IMR-90 (cell line): ENCODE measurements around the gene SHC2. TPM values are rescaled to one million over a fixed set of nuclear protein-coding genes. Genes with fewer than 3 reads are reported as not detected.

Experiments
- ATAC-seq: fragments of 200-7000 bp; cut with Tn5 transposase; 2 replicates; pipeline ENCODE4 v1.9.1; 2020; ENCODE audit warnings: low read depth, mild to moderate bottlenecking, moderate library complexity
- BruUV-seq: library from RNA; stranded (reverse); fragments of 400-500 nt; replicated peaks from 2 replicates; lab custom pipeline; 2021; lab: Mats Ljungman, UMichigan
- CTCF ChIA-PET: fragments of 300-600 bp; formaldehyde crosslinking; extraction: SDS; loops from one replicate; lab custom pipeline; 2021; ENCODE audit warnings: antibody characterized with exemption; lab: Yijun Ruan, JAX
- POLR2A ChIA-PET: fragments of 300-600 bp; sonication (Branson Sonifier 250); formaldehyde crosslinking; loops from one replicate; lab custom pipeline; 2022; ENCODE audit warnings: antibody characterized with exemption; ENCODE audit not compliant: unreplicated experiment; lab: Charles Lee
- DNase-seq: peaks from one replicate; pipeline ENCODE4 v3.0.0; 2013
- H2AFZ ChIP-seq: replicated peaks from 2 replicates; pipeline ENCODE3; 2013; ENCODE audit warnings: low read length, mild to moderate bottlenecking; ENCODE audit not compliant: poor library complexity
- H2AK5ac ChIP-seq: 2 replicates; pipeline ENCODE4 v1.6.1; 2013; ENCODE audit warnings: low read depth, low read length, inconsistent platforms
- H2AK9ac ChIP-seq: replicated peaks from 2 replicates; pipeline ENCODE3; 2013; ENCODE audit warnings: mild to moderate bottlenecking, low read depth, low read length, moderate library complexity; ENCODE audit not compliant: poor library complexity
- H2BK120ac ChIP-seq: 2 replicates; pipeline ENCODE4 v1.6.1; 2013; ENCODE audit warnings: low read depth, low read length, inconsistent platforms
- H2BK15ac ChIP-seq: 3 replicates; pipeline ENCODE4 v1.6.1; 2013; ENCODE audit warnings: low read depth, low read length, inconsistent platforms
- H2BK20ac ChIP-seq: 2 replicates; pipeline ENCODE4 v1.6.1; 2013; ENCODE audit warnings: low read depth, mild to moderate bottlenecking, inconsistent platforms, low read length, moderate library complexity
- H2BK5ac ChIP-seq: 2 replicates; pipeline ENCODE4 v1.6.1; 2013; ENCODE audit warnings: mild to moderate bottlenecking, low read depth, low read length, inconsistent platforms; ENCODE audit not compliant: poor library complexity, severe bottlenecking
- H3K14ac ChIP-seq: replicated peaks from 2 replicates; pipeline ENCODE4 v1.6.1; 2013; ENCODE audit warnings: low read depth, low read length, inconsistent platforms
- H3K18ac ChIP-seq: 2 replicates; pipeline ENCODE4 v1.6.1; 2013; ENCODE audit warnings: low read depth, low read length, control low read depth
- H3K23ac ChIP-seq: 2 replicates; pipeline ENCODE4 v1.6.1; 2013; ENCODE audit warnings: low read depth, low read length, inconsistent platforms
- H3K27ac ChIP-seq: 2 replicates; pipeline ENCODE4 v1.5.1; 2013; ENCODE audit warnings: mild to moderate bottlenecking, control low read depth, low read length; ENCODE audit not compliant: insufficient read depth
- H3K27me3 ChIP-seq: 2 replicates; pipeline ENCODE4 v1.6.1; 2013; ENCODE audit warnings: low read length; ENCODE audit not compliant: control insufficient read depth, insufficient read depth
- H3K36me3 ChIP-seq: 2 replicates; pipeline ENCODE4 v1.6.1; 2013; ENCODE audit warnings: low read length, mixed read lengths; ENCODE audit not compliant: control insufficient read depth, insufficient read depth
- H3K4ac ChIP-seq: 2 replicates; pipeline ENCODE4 v1.6.1; 2013; ENCODE audit warnings: low read depth, low read length, inconsistent platforms
- H3K4me1 ChIP-seq: 2 replicates; pipeline ENCODE4 v1.6.1; 2013; ENCODE audit warnings: low read length, mixed read lengths; ENCODE audit not compliant: control insufficient read depth, insufficient read depth
- H3K4me2 ChIP-seq: 2 replicates; pipeline ENCODE4 v1.6.1; 2013; ENCODE audit warnings: low read depth, mild to moderate bottlenecking, control low read depth, low read length, moderate library complexity
- H3K4me3 ChIP-seq: 2 replicates; pipeline ENCODE4 v1.5.1; 2013; ENCODE audit warnings: low read depth, mild to moderate bottlenecking, control low read depth, low read length, moderate library complexity; ENCODE audit not compliant: insufficient read depth
- H3K56ac ChIP-seq: 2 replicates; pipeline ENCODE4 v1.6.1; 2013; ENCODE audit warnings: low read length, inconsistent platforms; ENCODE audit not compliant: insufficient read depth; ENCODE audit errors: extremely low read depth
- H3K79me1 ChIP-seq, 2 experiments: 2 replicates each; pipeline ENCODE4 v1.6.1; 2013; ENCODE audit warnings: low read length in 2 of 2, inconsistent platforms in 1 of 2, low read depth in 1 of 2
- H3K9ac ChIP-seq: 2 replicates; pipeline ENCODE4 v1.6.1; 2013; ENCODE audit warnings: low read depth, low read length, control low read depth
- H3K9me1 ChIP-seq: 2 replicates; pipeline ENCODE4 v1.6.1; 2013; ENCODE audit warnings: low read length, inconsistent platforms; ENCODE audit not compliant: insufficient read depth
- H3K9me3 ChIP-seq: 2 replicates; pipeline ENCODE4 v1.6.1; 2013; ENCODE audit warnings: low read length; ENCODE audit not compliant: control insufficient read depth, insufficient read depth
- H4K20me1 ChIP-seq: 2 replicates; pipeline ENCODE4 v1.6.1; 2013; ENCODE audit warnings: low read length, inconsistent platforms; ENCODE audit not compliant: insufficient read depth
- H4K5ac ChIP-seq: 2 replicates; pipeline ENCODE4 v1.6.1; 2013; ENCODE audit warnings: mild to moderate bottlenecking, low read depth, low read length, control low read depth
- H4K8ac ChIP-seq, 2 experiments: 2 replicates each; pipeline ENCODE4 v1.6.1; 2013; ENCODE audit warnings: low read depth in 2 of 2, low read length in 2 of 2, control low read depth in 1 of 2, inconsistent platforms in 1 of 2
- H4K91ac ChIP-seq: 2 replicates; pipeline ENCODE4 v1.6.1; 2013; ENCODE audit warnings: low read depth, low read length, inconsistent platforms; ENCODE audit not compliant: insufficient read depth
- BHLHE40 ChIP-seq: fragments of 150-350 bp; IDR thresholded peaks from 2 replicates; pipeline ENCODE4 v1.6.1; 2016; ENCODE audit warnings: mild to moderate bottlenecking, low read depth, low read length
- CEBPB ChIP-seq: IDR thresholded peaks from 2 replicates; pipeline ENCODE4 v1.6.1; 2012; ENCODE audit warnings: low read depth, low read length, improper control_type of control experiment
- CHD1 ChIP-seq: IDR thresholded peaks from 2 replicates; pipeline ENCODE4 v1.6.1; 2012; ENCODE audit warnings: low read depth, low read length, improper control_type of control experiment
- FOS ChIP-seq: fragments of 150-350 bp; IDR thresholded peaks from 2 replicates; pipeline ENCODE4 v1.6.1; 2016; ENCODE audit warnings: low read depth, low read length
- MAFK ChIP-seq: IDR thresholded peaks from 2 replicates; pipeline ENCODE4 v1.6.1; 2012; ENCODE audit warnings: low read depth, low read length, improper control_type of control experiment
- MAZ ChIP-seq: IDR thresholded peaks from 2 replicates; pipeline ENCODE4 v1.6.1; 2012; ENCODE audit warnings: low read depth, mild to moderate bottlenecking, low read length, improper control_type of control experiment, moderate library complexity, borderline replicate concordance
- MXI1 ChIP-seq: IDR thresholded peaks from 2 replicates; pipeline ENCODE4 v1.6.1; 2012; ENCODE audit warnings: low read depth, mild to moderate bottlenecking, low read length, moderate library complexity, borderline replicate concordance
- NFE2L2 ChIP-seq: fragments of 150-350 bp; IDR thresholded peaks from 2 replicates; pipeline ENCODE4 v1.6.1; 2016; ENCODE audit warnings: low read depth, mild to moderate bottlenecking, low read length
- POLR2A ChIP-seq: IDR thresholded peaks from 2 replicates; pipeline ENCODE4 v1.6.1; 2012; ENCODE audit warnings: mild to moderate bottlenecking, low read depth, low read length
- RAD21 ChIP-seq: IDR thresholded peaks from 2 replicates; pipeline ENCODE4 v1.6.1; 2012; ENCODE audit warnings: low read length, improper control_type of control experiment
- RCOR1 ChIP-seq: IDR thresholded peaks from 2 replicates; pipeline ENCODE4 v1.6.1; 2012; ENCODE audit warnings: mild to moderate bottlenecking, low read length, improper control_type of control experiment; ENCODE audit not compliant: insufficient replicate concordance
- RFX5 ChIP-seq: IDR thresholded peaks from 2 replicates; pipeline ENCODE4 v1.8.0; 2012; ENCODE audit warnings: low read depth, mild to moderate bottlenecking, low read length, moderate library complexity
- SMC3 ChIP-seq: fragments of 150-350 bp; IDR thresholded peaks from 2 replicates; pipeline ENCODE4 v1.6.1; 2016; ENCODE audit warnings: low read depth, mild to moderate bottlenecking, antibody characterized with exemption, low read length, moderate library complexity
- WGBS, 2 experiments: methylation state at CpG; one replicate each; pipeline versions ENCODE4 v1.1.5 to v1.1.7; 2013; ENCODE audit warnings: missing lambda C conversion rate in 2 of 2; ENCODE audit not compliant: insufficient read length in 1 of 2; ENCODE audit errors: extremely low coverage in 2 of 2; 5-methylcytosine and 5-hydroxymethylcytosine counted together
- dilution Hi-C: fragments of 300-500 bp; cut with HindIII; formaldehyde crosslinking; loops from one replicate; pipeline ENCODE4 v1.14.3; 2018; ENCODE audit warnings: low sequenced_read_pairs; ENCODE audit not compliant: unreplicated experiment
- in situ Hi-C: fragments of 300-500 bp; cut with MboI; formaldehyde crosslinking; loops from 3 replicates; pipeline ENCODE4 v1.14.3; 2019; ENCODE audit warnings: low sequenced_read_pairs, inconsistent platforms, mixed read lengths
- intact Hi-C: fragments of 100-400 bp; cut with micrococcal nuclease; formaldehyde crosslinking; loops from 2 replicates; pipeline ENCODE4 v1.10.0; 2022
- polyA plus RNA-seq, 3 experiments: library from polyadenylated mRNA; depleted of rRNA; stranded (reverse); fragments of >200 nt; gene quantifications; 2 replicates each; pipeline ENCODE4 v1.2.3, GENCODE V29; 2012; ENCODE audit warnings: low replicate concordance in 1 of 3
- total RNA-seq: library from RNA; depleted of rRNA; stranded (reverse); fragments of >200 nt; gene quantifications from 2 replicates; pipeline ENCODE4 v1.2.3, GENCODE V29; 2012
- TF ChIP-seq, protein P1 (sequence below): fragments of 150-350 bp; IDR thresholded peaks from 2 replicates; pipeline ENCODE4 v1.6.1; 2017; ENCODE audit warnings: mild to moderate bottlenecking, antibody characterized with exemption, low read length, low read depth
- TF ChIP-seq, protein P2 (sequence below): fragments of 150-350 bp; IDR thresholded peaks from 2 replicates; pipeline ENCODE4 v1.6.1; 2016; ENCODE audit warnings: low read depth, mild to moderate bottlenecking, low read length, moderate library complexity, borderline replicate concordance

SHC2 gene
- total and polyA plus RNA-seq, 2 of the 4 experiments (the other 2 are of a cell fraction): 0.68 TPM; not detected in 1

DNA sequence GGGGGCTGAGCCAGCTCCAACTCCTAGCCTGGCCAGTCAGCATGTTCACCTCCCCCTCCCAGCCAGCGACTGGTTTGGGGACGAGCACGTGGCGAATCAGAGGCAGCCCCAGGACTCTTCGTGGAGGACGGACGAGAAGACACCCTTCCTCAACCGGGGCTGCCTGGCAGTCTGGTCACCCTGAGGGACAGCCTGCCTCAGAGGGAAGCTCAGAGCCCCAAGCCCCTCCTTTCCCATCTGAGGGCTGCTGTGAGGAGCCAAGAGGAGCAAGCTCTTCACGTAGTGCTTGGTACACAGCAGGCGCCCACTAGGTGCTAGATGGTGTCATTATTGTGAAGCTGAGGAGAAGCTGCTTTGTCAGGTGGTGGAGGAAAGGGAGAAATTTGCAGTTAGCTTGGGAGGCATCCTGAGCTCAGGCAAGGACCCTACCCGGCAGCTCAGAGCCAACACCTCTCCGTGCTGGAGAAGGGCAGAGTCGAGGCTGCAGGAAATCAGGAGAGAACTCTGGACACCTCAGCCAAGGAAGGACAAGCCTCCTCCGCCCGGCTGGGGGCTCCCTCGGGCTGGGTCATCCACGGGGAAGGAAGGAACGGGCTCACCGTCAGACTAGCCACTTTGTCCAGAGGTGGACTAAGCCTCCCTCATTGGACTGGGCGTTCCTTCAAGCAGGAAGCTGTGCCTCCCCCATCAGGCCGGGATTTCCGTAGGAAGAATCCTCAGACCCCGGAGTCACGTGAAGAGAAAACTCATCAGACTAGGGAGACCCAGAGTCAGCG is 37.0 kb downstream of the SHC2 start:
- Histone ChIP-seq H3K23ac (no peak overlapping the region), H2BK120ac (no peak overlapping the region), H3K14ac (no peak overlapping the region), H2AK5ac (no peak overlapping the region), H3K27me3 (peaks cover 9% of the 10 kb centered on the region; the same call in 1 of the 2 replicates), H2AFZ (no peak overlapping the region), H3K9ac (no peak overlapping the region), H4K20me1 (no peaks in the 10 kb centered on the region), H3K56ac (no peak overlapping the region), H3K18ac (no peak overlapping the region), H3K27ac (no peak overlapping the region), H4K8ac (no peak overlapping the region), H3K4me1 (no peaks in the 10 kb centered on the region), H4K91ac (no peak overlapping the region), H2BK15ac (no peak overlapping the region), H3K36me3 (no peaks in the 10 kb centered on the region), H2AK9ac (no peak overlapping the region), H3K4me2 (no peak overlapping the region), H4K5ac (no peak overlapping the region), H3K79me1 (no peaks in the 10 kb centered on the region), H2BK5ac (no peak overlapping the region), H2BK20ac (no peak overlapping the region), H3K4me3 (no peak overlapping the region), H3K9me1 (no peaks in the 10 kb centered on the region), H3K4ac (no peak overlapping the region), H3K9me3 (no peaks in the 10 kb centered on the region)
- in situ Hi-C loops: no loop called here
- dilution Hi-C loops: no loop called here
- ChIA-PET CTCF (no interaction called here), POLR2A (no interaction called here)
- BruUV-seq: no TSS peak
- intact Hi-C loops: no loop called here
- ATAC-seq: no peak
- TF ChIP-seq RFX5 (no peak), SMC3 (no peak), FOS (no peak), BHLHE40 (no peak), MAFK (no peak), CHD1 (no peak), NFE2L2 (no peak), MAZ (no peak), POLR2A (no peak), RCOR1 (no peak), MXI1 (no peak), RAD21 (no peak), CEBPB (no peak)
- TF ChIP-seq, protein P1, sequence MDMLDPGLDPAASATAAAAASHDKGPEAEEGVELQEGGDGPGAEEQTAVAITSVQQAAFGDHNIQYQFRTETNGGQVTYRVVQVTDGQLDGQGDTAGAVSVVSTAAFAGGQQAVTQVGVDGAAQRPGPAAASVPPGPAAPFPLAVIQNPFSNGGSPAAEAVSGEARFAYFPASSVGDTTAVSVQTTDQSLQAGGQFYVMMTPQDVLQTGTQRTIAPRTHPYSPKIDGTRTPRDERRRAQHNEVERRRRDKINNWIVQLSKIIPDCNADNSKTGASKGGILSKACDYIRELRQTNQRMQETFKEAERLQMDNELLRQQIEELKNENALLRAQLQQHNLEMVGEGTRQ: no peak
- TF ChIP-seq, protein P2, sequence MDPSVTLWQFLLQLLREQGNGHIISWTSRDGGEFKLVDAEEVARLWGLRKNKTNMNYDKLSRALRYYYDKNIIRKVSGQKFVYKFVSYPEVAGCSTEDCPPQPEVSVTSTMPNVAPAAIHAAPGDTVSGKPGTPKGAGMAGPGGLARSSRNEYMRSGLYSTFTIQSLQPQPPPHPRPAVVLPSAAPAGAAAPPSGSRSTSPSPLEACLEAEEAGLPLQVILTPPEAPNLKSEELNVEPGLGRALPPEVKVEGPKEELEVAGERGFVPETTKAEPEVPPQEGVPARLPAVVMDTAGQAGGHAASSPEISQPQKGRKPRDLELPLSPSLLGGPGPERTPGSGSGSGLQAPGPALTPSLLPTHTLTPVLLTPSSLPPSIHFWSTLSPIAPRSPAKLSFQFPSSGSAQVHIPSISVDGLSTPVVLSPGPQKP: no peak
- WGBS, 2 experiments: 69% methylated on average over 5 of the region's 25 CpGs; no CpG with 5 or more reads in 1 of the 2 experiments
- no peak for DNase-seq
